Motor neuron (in vitro differentiated cells): Measurements from ENCODE around the gene PACRG. TPM values are rescaled to one million over a fixed set of nuclear protein-coding genes. Genes with fewer than 3 reads are reported as not detected.

Source experiments
- ATAC-seq, 8 experiments: fragments of 200-7000 bp; cut with Tn5 transposase; replicated peaks in 6 of 8; 2 replicates each; pipeline ENCODE4 v1.8.0; 2021; ENCODE audit warnings: mild to moderate bottlenecking in 8 of 8, moderate library complexity in 8 of 8
- H3K27ac ChIP-seq, 2 donors: fragments of 250-450 bp; sonication (Bioruptor Pico); 2 replicates each; pipeline ENCODE4 v1.9.0; 2021; ENCODE audit warnings: antibody characterized with exemption in 2 of 2, mild to moderate bottlenecking in 2 of 2, moderate library complexity in 1 of 2
- H3K4me1 ChIP-seq, 2 donors: fragments of 250-450 bp; sonication (Bioruptor Pico); replicated peaks in 1 of 2; 2 replicates each; pipeline ENCODE4 v1.6.1; 2021; ENCODE audit warnings: antibody characterized with exemption in 2 of 2, mild to moderate bottlenecking in 2 of 2, moderate library complexity in 1 of 2
- H3K4me3 ChIP-seq, 5 donors: fragments of 250-450 bp; sonication (Bioruptor Pico); 2 replicates each; pipeline ENCODE4 v1.9.0; 2021; ENCODE audit warnings: antibody characterized with exemption in 5 of 5, mild to moderate bottlenecking in 5 of 5, moderate library complexity in 4 of 5
- WGBS, 10 experiments: fragments of 450-650 bp; shearing (Covaris generic); methylation state at CpG; one replicate each; pipeline ENCODE4 v1.0.0; 2022; 5-methylcytosine and 5-hydroxymethylcytosine counted together
- in situ Hi-C, 9 experiments: fragments of 400-800 bp; cut with MboI; loops; one replicate each; pipeline ENCODE4 v1.15.0; 2021; ENCODE audit warnings: low sequenced_read_pairs in 9 of 9, low pct_unique_long_range_greater_than_20kb in 2 of 9; ENCODE audit not compliant: unreplicated experiment in 9 of 9
- total RNA-seq, 8 experiments: library from RNA; unstranded; fragments of 300-600 nt; gene quantifications; 2 replicates each; pipeline versions ENCODE4 v1.2.3 to v1.2.4, GENCODE V29; 2022

Gene PACRG
- total RNA-seq, 8 experiments from 2014 or later, result 4.7 to 47.9 (median 11.9) TPM; not detected in 3

- Histone ChIP-seq H3K4me3 (no peak overlapping the region), H3K27ac (no peak overlapping the region), H3K4me1 (no peaks in the 10 kb centered on the region)
- in situ Hi-C loops, result no loop called here
- WGBS, 10 experiments, result 80 to 93% (median 87%) methylated on average over 1 to 4 of the region's 12 CpGs; no CpG with 5 or more reads in 6 of the 10 experiments
- ATAC-seq, result no peak
Measured at GRCh38 chr6:163201855-163202254, 474.1 kb downstream of the PACRG start.

- ATAC-seq, result no peak
- no peak overlapping the region for H3K4me3 ChIP-seq
- in situ Hi-C loops, result no loop called here
- H3K27ac ChIP-seq, result no peak overlapping the region
- WGBS, 10 experiments, result 50 to 100% (median 96%) methylated on average over 2 of the region's 2 CpGs; no CpG with 5 or more reads in 4 of the 10 experiments
- H3K4me1 ChIP-seq, result no peaks in the 10 kb centered on the region
Measured at GRCh38 chr6:163206196-163206595, 478.4 kb downstream of the PACRG start.

- H3K4me3 ChIP-seq, result no peak overlapping the region
- no peak overlapping the region for H3K27ac ChIP-seq
- in situ Hi-C loops, result no loop called here
- 28 to 98% (median 79%) methylated on average over 4 to 11 of the region's 11 CpGs; no CpG with 5 or more reads in 1 of the 10 experiments for WGBS, 10 experiments
- H3K4me1 ChIP-seq, result no peaks in the 10 kb centered on the region
- no peak for ATAC-seq
Measured at GRCh38 chr6:163207431-163208383, 479.9 kb downstream of the PACRG start.

GRCh38 chr6:163209005-163209404, 481.2 kb downstream of the PACRG start:
- H3K27ac ChIP-seq, result no peak overlapping the region
- ATAC-seq, result no peak
- 0 to 90% (median 67%) methylated on average over 1 to 4 of the region's 4 CpGs; no CpG with 5 or more reads in 1 of the 10 experiments for WGBS, 10 experiments
- in situ Hi-C loops, result no loop called here
- H3K4me1 ChIP-seq, result no peaks in the 10 kb centered on the region
- H3K4me3 ChIP-seq, result no peak overlapping the region

- ATAC-seq, result no peak
- Histone ChIP-seq H3K4me1 (no peaks in the 10 kb centered on the region), H3K27ac (no peak overlapping the region), H3K4me3 (no peak overlapping the region)
- in situ Hi-C loops, result no loop called here
- WGBS, 10 experiments, result 29 to 100% (median 72%) methylated on average over 1 of the region's 1 CpG; no CpG with 5 or more reads in 4 of the 10 experiments
Measured at GRCh38 chr6:163212123-163212522, 484.3 kb downstream of the PACRG start.

GRCh38 chr6:163214259-163214658, 486.5 kb downstream of the PACRG start:
- Histone ChIP-seq H3K4me3 (no peak overlapping the region), H3K4me1 (no peaks in the 10 kb centered on the region), H3K27ac (no peak overlapping the region)
- ATAC-seq, result no peak
- WGBS, 10 experiments, result 0 to 100% (median 81%) methylated on average over 1 of the region's 1 CpG
- in situ Hi-C loops, result no loop called here

- Histone ChIP-seq H3K27ac (no peak overlapping the region), H3K4me1 (peaks cover 0 to 8% of the 10 kb centered on the region in 2 donors), H3K4me3 (no peak overlapping the region)
- ATAC-seq, result no peak
- in situ Hi-C loops, result no loop called here
- WGBS, 10 experiments, result 0 to 100% (median 88%) methylated on average over 1 to 5 of the region's 5 CpGs; no CpG with 5 or more reads in 2 of the 10 experiments
Measured at GRCh38 chr6:163218361-163218894, 490.7 kb downstream of the PACRG start.

GRCh38 chr6:163226181-163226835, 498.5 kb downstream of the PACRG start:
- no peak overlapping the region for H3K4me3 ChIP-seq
- H3K27ac ChIP-seq, result no peak overlapping the region
- peaks cover 0 to 3% of the 10 kb centered on the region in 2 donors for H3K4me1 ChIP-seq
- in situ Hi-C loops, result no loop called here
- no peak for ATAC-seq
- WGBS, 10 experiments, result 30 to 99% (median 81%) methylated on average over 2 to 7 of the region's 9 CpGs

- Histone ChIP-seq H3K27ac (no peak overlapping the region), H3K4me1 (peaks cover 0 to 3% of the 10 kb centered on the region in 2 donors), H3K4me3 (no peak overlapping the region)
- in situ Hi-C loops, result no loop called here
- ATAC-seq, result no peak
- WGBS, 10 experiments, result 57 to 100% (median 82%) methylated on average over 1 to 9 of the region's 10 CpGs; no CpG with 5 or more reads in 1 of the 10 experiments
Measured at GRCh38 chr6:163226836-163227485, 499.2 kb downstream of the PACRG start.

- peaks cover 5% of the 10 kb centered on the region in 2 donors for H3K4me1 ChIP-seq
- 17 to 100% (median 80%) methylated on average over 1 of the region's 1 CpG; no CpG with 5 or more reads in 2 of the 10 experiments for WGBS, 10 experiments
- no peak for ATAC-seq
- H3K27ac ChIP-seq, result no peak overlapping the region
- no peak overlapping the region for H3K4me3 ChIP-seq
- in situ Hi-C loops, result no loop called here
Measured at GRCh38 chr6:163228041-163228440, 500.3 kb downstream of the PACRG start.

- no peak overlapping the region for H3K27ac ChIP-seq
- H3K4me1 ChIP-seq, result peaks cover 5 to 13% of the 10 kb centered on the region in 2 donors
- in situ Hi-C loops, result no loop called here
- WGBS, 10 experiments, result 0 to 100% (median 0%) methylated on average over 1 to 2 of the region's 2 CpGs; no CpG with 5 or more reads in 5 of the 10 experiments
- no peak for ATAC-seq
- H3K4me3 ChIP-seq, result no peak overlapping the region
Measured at GRCh38 chr6:163229050-163229449, 501.3 kb downstream of the PACRG start.

- Histone ChIP-seq H3K4me1 (peaks cover 5 to 13% of the 10 kb centered on the region in 2 donors), H3K27ac (no peak overlapping the region), H3K4me3 (no peak overlapping the region)
- ATAC-seq, result no peak
- 37 to 96% (median 84%) methylated on average over 1 to 8 of the region's 9 CpGs; no CpG with 5 or more reads in 2 of the 10 experiments for WGBS, 10 experiments
- in situ Hi-C loops, result no loop called here
Measured at GRCh38 chr6:163230901-163231300, 503.1 kb downstream of the PACRG start.
